ENCODE measurements around the gene C1QL1.

DNA sequence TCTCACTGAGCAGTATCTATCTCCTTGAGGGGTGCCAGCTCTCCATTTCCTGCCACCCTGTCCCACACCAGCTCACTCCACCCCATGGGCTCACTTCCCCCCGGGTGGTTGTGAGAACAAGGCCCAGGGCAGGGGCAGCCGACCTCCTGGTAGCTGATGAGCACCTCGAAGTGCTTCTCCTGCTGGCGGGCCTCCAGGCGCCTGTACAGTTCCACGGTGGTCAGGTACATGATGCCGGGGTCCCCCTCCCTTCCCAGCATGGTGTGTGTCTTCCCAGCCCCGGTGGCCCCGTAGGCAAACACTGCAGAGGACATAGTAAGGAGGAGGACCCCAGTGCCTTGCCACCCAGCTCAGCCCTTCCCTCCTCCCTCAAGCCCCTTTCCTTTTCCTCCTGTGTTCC is 33.0 kb downstream of the C1QL1 start:
- no peak for TF ChIP-seq YY1 (IDR thresholded peaks at IDR 0.05; ENCODE audit: insufficient read depth, insufficient read length)
- no peak for TF ChIP-seq ZNF274 (IDR thresholded peaks at IDR 0.05; ENCODE audit: low read depth, low read length)
